GM18951 (cell line): ENCODE results near the gene SEC22C.

ENCODE experiments used
- POLR2A ChIP-seq: IDR thresholded peaks from 4 replicates; pipeline ENCODE4 v1.6.1; 2011; ENCODE audit warnings: mild to moderate bottlenecking; ENCODE audit not compliant: insufficient read length, insufficient read depth; ENCODE audit errors: extremely low read depth
- in situ Hi-C: fragments of 300-500 bp; cut with MboI; formaldehyde crosslinking; loops from one replicate; pipeline ENCODE4 v1.12.0; 2022; ENCODE audit warnings: low sequenced_read_pairs, mixed read lengths, inconsistent platforms; ENCODE audit not compliant: unreplicated experiment

SEC22C gene

DNA sequence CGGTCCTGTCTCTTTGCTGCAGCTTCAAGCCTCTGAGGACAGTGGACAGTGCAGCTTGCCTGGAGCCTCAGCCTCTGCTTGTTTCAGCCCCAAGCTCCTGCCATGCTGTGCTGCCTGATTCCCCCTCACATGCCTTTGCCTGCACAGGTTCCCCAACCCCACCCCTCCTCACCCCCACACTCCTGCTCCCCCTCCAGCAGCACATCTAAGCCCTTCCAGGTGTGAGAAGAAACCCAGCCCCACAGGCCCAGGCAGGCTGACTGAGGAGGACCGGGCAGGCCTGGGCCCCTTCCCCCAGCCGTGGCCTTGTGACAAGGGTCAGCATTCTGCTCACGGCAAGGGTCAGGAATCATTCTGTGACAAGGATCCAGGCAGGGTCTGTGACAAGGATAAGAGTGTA, 56.6 kb downstream of the SEC22C start:
- no peak for TF ChIP-seq POLR2A
- in situ Hi-C loops: loop anchor here (25.0 kb wide), 1 partner anchor 288 kb away; no protein-coding TSS in a partner anchor

DNA sequence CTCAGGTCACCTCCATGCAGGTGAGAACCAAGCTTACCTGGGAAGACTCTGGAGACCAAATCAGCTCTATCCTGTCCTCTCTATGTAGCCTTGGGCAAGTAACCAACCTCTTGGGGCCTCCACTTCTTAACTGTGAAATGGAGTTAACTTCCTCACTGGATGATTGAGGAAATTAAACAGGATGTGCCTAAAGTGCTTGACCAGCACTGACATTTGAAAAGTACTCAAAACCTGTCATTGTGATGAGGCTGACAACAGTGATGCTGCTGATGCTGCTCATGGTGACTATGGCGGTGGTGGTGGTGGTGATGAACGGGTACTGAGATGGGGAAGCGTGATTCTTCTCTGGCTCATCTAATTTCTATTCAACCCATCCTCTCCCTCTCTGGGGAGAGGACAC, 57.0 kb downstream of the SEC22C start:
- no peak for TF ChIP-seq POLR2A
- in situ Hi-C loops: loop anchor here (25.0 kb wide), 1 partner anchor 287 kb away; no protein-coding TSS in a partner anchor

- in situ Hi-C loops: no loop called here
- TF ChIP-seq POLR2A: no peak
Measured at GRCh38 chr3:42520906-42521305, 60.9 kb downstream of the SEC22C start.

GRCh38 chr3:42520336-42520735, 61.4 kb downstream of the SEC22C start:
- no peak for TF ChIP-seq POLR2A
- in situ Hi-C loops: no loop called here

- TF ChIP-seq POLR2A: no peak
- in situ Hi-C loops: no loop called here
Measured at GRCh38 chr3:42519568-42519962, 62.2 kb downstream of the SEC22C start.

GRCh38 chr3:42518800-42519567, 62.8 kb downstream of the SEC22C start:
- TF ChIP-seq POLR2A: no peak
- in situ Hi-C loops: no loop called here

DNA sequence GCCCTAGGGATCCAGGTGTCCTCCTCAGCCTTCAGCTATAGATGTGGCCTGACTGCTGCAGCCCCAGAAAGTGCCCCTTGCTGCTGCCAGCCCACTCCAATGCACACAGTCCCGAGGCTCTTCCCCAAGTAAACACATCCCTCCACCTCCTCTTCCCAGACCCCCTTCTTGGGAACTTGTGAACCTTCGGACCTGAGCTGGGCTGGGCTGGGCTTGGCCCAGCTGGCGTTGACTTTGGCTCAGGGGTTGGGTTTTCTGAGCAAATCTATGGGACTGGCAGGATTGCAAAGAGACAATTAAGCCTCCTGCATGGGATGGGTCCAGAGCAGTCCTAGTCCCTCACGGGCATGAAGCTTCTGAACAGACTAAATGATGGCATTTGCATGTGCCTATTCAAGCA, 64.7 kb downstream of the SEC22C start:
- TF ChIP-seq POLR2A: no peak
- in situ Hi-C loops: no loop called here

DNA sequence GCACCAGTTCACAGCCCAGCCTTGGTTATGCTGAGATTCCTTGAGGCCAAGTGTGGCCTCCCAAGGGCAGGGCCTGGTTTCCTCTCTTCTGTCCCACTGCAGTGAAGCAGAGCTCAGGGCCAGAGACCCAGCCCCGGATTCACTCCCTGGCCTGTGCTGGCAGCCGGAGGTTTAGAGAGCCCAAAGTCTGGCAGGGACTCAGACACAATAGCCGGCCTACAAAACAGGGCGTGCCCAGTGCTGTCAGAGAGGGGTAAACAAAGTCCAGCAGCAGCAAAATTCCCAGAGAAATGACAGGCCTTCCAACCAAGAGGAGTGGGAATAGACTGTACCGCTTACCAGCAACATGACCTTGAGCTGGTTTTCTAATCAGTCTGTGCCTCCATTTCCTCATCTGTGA, 65.3 kb downstream of the SEC22C start:
- no peak for TF ChIP-seq POLR2A
- in situ Hi-C loops: no loop called here

- in situ Hi-C loops: no loop called here
- no peak for TF ChIP-seq POLR2A
Measured at GRCh38 chr3:42515976-42516375, 65.8 kb downstream of the SEC22C start.

DNA sequence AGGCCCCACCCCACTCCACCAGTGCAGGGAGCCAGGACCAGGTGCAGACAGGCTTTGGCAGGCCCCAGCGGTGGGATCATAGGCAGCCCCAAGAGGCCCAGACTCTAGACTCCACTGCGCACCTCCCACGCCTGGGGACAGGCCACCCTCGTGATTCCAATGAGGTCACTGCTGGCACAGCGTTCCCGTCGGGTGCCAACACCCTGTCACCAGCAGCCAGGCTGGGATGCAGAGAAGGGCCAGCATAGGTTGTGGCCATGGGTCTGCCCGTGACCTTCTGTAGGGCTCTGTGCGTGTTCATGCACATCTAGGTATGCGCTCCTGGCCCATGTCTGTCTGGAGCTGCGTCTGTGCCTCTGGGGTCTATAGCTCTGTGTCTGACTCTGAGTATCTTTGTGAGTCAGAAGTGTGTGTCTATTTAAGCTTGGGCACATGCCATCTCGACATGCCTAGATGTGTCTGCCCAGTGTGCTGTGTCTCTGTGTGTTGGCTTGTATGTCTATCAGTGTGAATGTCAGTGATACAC, 66.3 kb downstream of the SEC22C start:
- no peak for TF ChIP-seq POLR2A
- in situ Hi-C loops: no loop called here

DNA sequence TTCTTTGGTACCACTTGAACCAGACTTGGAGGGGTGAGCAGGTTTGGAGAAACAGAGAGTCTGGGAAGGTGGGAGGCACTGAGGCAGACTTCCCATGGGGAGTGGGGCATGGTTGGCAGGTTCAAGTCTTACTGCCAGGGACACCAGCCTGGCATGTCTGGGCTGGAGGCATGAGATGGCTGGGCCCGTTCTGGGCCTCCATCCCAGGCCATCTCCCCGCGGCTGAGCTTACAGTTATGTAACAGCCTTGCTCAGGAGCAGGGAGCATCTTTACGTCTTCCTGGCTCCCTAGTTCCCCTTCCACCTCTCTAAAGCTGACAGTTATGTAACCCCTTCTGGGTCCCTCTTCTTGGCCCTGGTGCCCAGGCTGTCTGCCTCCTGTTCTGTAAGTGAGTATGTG, 66.9 kb downstream of the SEC22C start:
- in situ Hi-C loops: no loop called here
- no peak for TF ChIP-seq POLR2A

DNA sequence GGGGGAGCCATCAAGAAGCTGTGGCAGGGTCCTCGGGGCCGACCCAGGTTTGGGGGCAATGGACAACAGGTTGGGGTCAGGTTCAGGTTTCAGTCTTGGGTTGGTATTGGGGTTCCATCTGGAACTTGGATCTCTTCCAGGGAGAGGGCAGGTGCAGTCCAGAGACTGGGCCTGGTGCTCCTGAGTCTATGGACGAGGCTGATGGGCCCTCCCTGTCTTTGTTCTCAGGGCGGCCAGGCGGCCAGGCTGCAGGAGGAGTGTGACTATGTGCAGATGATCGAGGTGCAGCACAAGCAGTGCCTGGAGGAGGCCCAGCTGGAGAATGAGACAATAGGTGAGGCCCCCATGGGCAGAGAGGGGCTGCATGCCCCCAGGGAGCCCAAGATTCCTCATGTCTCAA, 68.2 kb downstream of the SEC22C start:
- TF ChIP-seq POLR2A: no peak
- in situ Hi-C loops: no loop called here

DNA sequence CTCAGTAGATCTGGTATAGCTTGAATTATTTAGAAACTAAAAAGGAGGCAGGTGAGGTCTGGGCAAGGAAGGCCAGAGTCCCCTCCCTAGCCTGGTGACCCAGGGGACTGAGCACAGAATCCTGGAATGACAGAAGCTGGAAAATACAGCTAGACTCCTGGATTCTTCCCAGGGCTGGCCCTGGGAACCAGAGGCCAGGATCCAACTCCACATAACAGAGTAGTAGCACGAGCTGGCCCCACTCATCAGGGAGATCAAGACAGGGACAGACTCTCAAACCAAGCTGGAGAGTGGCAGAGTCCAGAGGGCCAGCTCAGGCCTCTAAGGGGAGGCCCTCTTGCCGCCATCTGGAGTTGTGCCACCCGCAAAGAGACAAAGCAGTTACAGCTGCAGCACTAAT, 68.6 kb downstream of the SEC22C start:
- no peak for TF ChIP-seq POLR2A
- in situ Hi-C loops: no loop called here

GRCh38 chr3:42511736-42512135, 70.0 kb downstream of the SEC22C start:
- in situ Hi-C loops: no loop called here
- TF ChIP-seq POLR2A: no peak

DNA sequence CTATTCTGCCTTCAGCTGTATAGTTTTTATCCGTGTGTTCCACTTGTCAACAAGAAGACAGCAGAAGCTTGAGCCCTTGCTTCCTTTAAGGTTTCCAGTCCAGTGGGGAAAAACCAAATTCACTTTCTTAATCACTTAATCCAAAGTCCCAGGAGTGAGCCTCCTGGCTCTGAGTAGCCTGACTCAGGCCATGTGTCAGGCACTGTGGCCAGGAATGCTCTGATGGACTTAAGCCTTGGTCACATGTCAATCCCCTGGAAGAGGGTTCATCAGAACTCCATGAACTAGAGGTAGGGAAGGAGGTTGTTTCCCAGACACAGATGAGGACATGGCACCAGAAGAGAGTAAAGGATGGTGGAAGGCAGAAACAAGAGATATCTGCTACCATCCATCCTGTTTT, 70.6 kb downstream of the SEC22C start:
- in situ Hi-C loops: no loop called here
- TF ChIP-seq POLR2A: no peak

- no peak for TF ChIP-seq POLR2A
- in situ Hi-C loops: no loop called here
Measured at GRCh38 chr3:42510325-42510724, 71.4 kb downstream of the SEC22C start.
